OCI-LY7 (cell line): ENCODE results near the gene TACC3.

Source experiments
- CTCF ChIP-seq: fragments of 200-600 bp; sonication (generic); conservative IDR thresholded peaks from 2 replicates; pipeline ENCODE4 v1.5.1; 2014; ENCODE audit warnings: mild to moderate bottlenecking, antibody characterized with exemption, low read length, moderate library complexity, mixed read lengths
- EZH2phosphoT487 ChIP-seq: fragments of 200-600 bp; sonication (generic); IDR thresholded peaks from 2 replicates; pipeline ENCODE4 v1.6.1; 2018; ENCODE audit warnings: low read depth, borderline replicate concordance, mild to moderate bottlenecking, mixed run types, antibody characterized with exemption, low read length, moderate library complexity, mixed read lengths

DNA sequence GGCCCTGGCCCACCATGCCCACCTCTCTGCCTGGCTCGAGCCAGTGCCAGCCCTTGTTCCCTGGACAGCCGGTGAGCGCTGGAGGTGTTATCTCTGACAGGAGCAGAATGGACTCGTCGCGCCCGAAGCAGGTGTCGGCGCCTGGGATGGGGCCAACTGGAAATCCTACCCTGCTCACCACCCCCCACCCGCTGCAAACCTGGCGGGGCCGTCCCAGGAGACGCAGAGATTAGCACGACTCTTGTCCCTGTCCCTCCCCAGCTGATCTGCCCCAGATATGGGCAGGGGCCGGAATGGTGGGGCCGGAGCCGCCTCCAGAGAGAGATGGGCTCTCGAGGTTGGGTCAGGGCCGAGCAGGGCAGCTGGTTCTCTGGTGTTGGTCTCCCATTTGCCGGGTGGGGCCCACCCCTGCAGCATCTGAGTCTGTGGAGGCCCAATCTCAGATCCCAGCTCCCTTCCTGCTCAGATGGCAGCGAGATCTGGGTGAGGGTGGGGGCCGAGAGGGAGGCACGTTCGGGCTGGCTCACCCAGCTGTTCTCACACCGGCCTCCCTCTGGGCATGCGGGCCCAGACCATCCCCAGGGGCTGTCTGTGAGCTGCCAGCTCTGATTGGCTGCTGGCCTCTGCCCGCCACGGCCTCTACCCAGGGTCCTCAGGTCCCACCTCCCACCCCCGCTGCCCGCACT lies 51.7 kb downstream of the TACC3 start:
- no peak for TF ChIP-seq CTCF
- TF ChIP-seq EZH2phosphoT487: no peak
